NB4 (cell line): ENCODE data around the gene TIAM2.

Experiments used
- DNase-seq: peaks from one replicate; pipeline ENCODE4 v3.0.0; 2010; ENCODE audit warnings: low read depth
- H3K4me3 ChIP-seq: one replicate; pipeline ENCODE4 v1.5.1; 2011; ENCODE audit warnings: mild to moderate bottlenecking, low read depth, low read length, moderate library complexity
- MYC ChIP-seq: IDR thresholded peaks from 2 replicates; pipeline ENCODE4 v1.6.1; 2011; ENCODE audit warnings: low read depth, low read length
- POLR2A ChIP-seq: IDR thresholded peaks from 2 replicates; pipeline ENCODE4 v1.6.1; 2011; ENCODE audit warnings: mild to moderate bottlenecking; ENCODE audit not compliant: insufficient read length; ENCODE audit errors: extremely low read depth
- TF ChIP-seq, protein P1 (sequence below): IDR thresholded peaks from 2 replicates; pipeline ENCODE4 v1.6.1; 2011; ENCODE audit warnings: low read depth, low read length
- TF ChIP-seq, protein P2 (sequence below): IDR thresholded peaks from one replicate; pipeline ENCODE4 v1.5.1; 2012; ENCODE audit warnings: low read depth, low read length

Gene TIAM2

DNA sequence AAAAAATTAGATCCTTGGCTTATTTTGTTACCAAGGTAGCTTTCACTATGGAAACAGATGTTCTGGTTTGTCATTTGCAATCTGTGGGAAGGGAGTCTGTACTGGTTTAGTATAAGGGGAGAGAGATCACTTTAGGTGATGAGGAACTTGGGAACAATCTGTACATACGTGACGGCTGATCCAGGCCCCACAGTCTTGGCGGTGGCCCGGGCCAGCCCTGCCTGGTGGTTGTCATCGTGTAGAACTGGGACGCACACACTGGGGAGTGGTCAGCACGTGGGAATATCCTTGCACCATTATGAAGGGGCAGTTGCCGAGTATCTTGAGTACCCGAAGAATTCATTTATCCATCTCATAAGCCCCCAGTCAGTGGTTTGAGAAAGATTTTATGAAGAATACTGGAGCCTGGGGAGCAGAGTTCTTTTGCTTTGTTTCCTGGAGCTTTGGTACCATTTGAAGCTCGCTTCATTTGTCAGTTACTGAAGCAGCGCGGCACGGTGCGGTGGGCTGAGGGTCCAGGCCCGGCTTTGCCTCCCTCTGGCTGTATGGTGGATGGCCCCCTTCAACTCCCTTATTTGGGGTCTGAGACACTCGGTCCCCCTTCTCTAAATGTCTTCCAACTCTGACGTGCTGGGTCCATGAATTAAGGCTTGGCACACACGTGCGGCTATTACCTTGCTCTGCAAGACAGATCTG, 245.9 kb downstream of the TIAM2 start:
- H3K4me3 ChIP-seq = no peak overlapping the region
- DNase-seq = no peak
- TF ChIP-seq, protein P1, sequence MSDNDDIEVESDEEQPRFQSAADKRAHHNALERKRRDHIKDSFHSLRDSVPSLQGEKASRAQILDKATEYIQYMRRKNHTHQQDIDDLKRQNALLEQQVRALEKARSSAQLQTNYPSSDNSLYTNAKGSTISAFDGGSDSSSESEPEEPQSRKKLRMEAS = no peak
- TF ChIP-seq MYC (no peak), POLR2A (no peak)
- TF ChIP-seq, protein P2, sequence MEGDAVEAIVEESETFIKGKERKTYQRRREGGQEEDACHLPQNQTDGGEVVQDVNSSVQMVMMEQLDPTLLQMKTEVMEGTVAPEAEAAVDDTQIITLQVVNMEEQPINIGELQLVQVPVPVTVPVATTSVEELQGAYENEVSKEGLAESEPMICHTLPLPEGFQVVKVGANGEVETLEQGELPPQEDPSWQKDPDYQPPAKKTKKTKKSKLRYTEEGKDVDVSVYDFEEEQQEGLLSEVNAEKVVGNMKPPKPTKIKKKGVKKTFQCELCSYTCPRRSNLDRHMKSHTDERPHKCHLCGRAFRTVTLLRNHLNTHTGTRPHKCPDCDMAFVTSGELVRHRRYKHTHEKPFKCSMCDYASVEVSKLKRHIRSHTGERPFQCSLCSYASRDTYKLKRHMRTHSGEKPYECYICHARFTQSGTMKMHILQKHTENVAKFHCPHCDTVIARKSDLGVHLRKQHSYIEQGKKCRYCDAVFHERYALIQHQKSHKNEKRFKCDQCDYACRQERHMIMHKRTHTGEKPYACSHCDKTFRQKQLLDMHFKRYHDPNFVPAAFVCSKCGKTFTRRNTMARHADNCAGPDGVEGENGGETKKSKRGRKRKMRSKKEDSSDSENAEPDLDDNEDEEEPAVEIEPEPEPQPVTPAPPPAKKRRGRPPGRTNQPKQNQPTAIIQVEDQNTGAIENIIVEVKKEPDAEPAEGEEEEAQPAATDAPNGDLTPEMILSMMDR = no peak

DNA sequence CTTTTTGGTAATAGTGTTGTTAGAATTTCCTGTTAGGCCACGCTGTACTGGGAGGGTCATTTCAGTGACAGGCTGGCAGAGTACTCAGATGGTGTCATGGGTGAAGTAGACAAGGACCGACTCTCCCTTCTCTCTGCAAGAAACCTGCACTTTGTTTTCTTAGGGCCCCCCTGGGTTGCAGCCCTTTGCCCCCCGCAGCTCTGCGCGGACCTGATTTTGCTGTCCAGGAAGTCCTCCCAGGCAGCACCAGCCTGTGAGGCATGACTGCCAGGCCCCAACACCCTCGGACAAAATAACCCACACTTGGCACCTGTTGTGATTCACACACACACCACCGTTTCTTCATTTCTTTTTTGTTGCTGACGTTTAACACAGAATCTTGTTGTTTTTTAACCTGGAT, 246.9 kb downstream of the TIAM2 start:
- no peak for TF ChIP-seq POLR2A
- TF ChIP-seq, protein P2 = no peak
- no peak for TF ChIP-seq MYC
- TF ChIP-seq, protein P1 = no peak

DNA sequence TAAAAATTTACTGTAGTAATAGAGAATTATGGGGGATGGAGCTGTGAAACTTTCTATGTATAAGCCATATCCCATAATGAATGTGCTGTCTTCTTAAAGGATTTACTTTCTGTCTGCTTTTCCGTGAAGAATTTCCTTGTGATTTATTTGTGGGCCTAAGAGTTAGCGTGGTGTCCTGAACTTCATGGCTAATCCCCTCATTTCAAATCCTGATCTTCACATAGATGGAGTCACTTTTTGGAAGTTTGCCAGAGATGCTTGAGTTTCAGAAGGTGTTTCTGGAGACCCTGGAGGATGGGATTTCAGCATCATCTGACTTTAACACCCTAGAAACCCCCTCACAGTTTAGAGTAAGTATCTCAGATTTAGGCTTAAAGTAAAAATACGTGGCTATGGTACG, 249.3 kb downstream of the TIAM2 start:
- DNase-seq = no peak
- TF ChIP-seq, protein P1 = no peak
- TF ChIP-seq, protein P2 = no peak
- TF ChIP-seq MYC (no peak), POLR2A (no peak)
- no peak overlapping the region for H3K4me3 ChIP-seq

More for the DNA sequence above, 246.9 kb downstream of the TIAM2 start:
- DNase-seq = no peak
- H3K4me3 ChIP-seq = no peak overlapping the region

DNA sequence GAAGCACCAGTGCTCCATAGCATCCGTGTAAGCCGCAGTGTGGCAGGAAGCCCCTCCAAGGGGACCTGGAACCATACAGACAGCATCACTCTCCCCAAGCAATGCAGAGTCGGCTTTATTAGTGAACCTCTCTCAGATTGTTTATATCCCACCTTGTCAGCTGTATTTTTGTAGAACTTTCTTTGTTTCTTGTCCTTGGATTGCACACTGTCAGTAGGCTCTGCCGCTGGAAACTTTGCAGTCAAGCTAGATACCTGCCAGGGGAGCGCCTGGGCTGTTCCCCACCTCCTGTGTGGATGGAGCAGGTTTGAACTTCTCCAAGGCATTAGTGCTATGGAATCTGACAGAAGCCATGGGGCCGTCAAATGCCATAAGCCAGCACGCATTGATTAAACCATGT, 250.1 kb downstream of the TIAM2 start:
- TF ChIP-seq, protein P1 = no peak
- TF ChIP-seq, protein P2 = no peak
- TF ChIP-seq POLR2A (no peak), MYC (no peak)
- H3K4me3 ChIP-seq = no peak overlapping the region
- DNase-seq = no peak

DNA sequence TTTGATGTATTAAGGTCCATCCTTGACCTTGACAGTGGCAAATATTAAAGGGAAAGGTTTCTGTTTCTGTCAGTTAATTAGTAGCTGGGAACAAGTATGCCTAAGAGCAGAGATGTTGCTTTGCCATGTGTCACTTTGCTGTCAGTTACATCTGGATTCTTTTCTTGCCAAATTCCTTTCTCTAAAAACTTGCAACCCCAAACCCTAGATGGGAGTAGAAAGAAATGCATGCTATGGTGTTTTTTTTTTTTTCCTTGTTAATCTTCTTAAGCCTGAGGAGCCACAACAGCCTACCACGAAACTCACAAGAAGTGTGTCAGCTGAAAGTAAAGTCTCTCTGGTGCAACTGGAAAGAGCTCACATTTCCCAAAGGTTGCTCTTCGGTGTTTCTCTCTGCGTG, 250.7 kb downstream of the TIAM2 start:
- no peak for DNase-seq
- H3K4me3 ChIP-seq = no peak overlapping the region
- no peak for TF ChIP-seq MYC

DNA sequence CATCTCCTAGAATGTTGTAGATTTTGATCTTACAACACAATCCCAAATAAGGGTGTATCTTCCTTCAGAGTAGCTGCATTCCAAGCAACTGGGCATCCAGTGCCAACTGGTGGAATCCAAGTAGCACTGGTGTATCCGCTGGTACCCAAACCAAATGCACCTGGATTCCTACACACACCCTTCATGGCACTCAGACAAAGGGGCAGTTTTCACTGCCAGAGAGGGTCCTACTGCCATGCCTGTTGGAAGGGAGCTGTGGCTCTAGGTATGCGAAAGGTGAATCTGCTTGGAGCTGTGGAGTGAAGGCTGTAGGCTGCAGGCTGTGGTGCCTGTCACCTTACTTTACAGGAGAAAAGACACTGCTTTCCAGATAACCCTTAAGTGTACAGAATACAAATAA, 251.7 kb downstream of the TIAM2 start:
- TF ChIP-seq POLR2A = no peak
- DNase-seq = no peak
- H3K4me3 ChIP-seq = no peak overlapping the region

DNA sequence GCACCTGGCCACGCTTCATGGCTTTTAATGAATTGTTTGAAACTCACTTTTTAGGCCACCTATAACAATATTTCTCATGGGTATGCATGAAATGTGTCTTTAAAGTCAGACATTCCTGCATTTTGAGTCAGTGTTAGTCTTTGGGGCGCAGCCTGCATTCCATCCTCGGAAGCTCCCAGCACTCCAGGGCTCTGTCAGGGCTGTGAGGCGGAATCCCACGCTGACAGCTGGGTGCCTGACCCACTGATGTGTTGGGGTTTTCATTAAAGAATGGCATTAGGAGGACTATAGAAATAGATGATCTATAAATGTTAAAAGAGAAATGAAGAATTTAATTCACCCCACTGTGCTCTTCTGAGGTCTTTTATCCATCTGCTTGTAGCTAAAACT, 252.5 kb downstream of the TIAM2 start:
- no peak overlapping the region for H3K4me3 ChIP-seq
- TF ChIP-seq, protein P2 = no peak
- TF ChIP-seq, protein P1 = no peak
- TF ChIP-seq POLR2A = no peak
- TF ChIP-seq MYC = no peak
- DNase-seq = no peak
